ENCODE data around the gene CNKSR2. TPM values are rescaled to one million over a fixed set of nuclear protein-coding genes. Genes with fewer than 3 reads are reported as not detected.

The CNKSR2 gene
- total RNA-seq, 1 donor from 2014 or later, result 7.2 TPM

DNA sequence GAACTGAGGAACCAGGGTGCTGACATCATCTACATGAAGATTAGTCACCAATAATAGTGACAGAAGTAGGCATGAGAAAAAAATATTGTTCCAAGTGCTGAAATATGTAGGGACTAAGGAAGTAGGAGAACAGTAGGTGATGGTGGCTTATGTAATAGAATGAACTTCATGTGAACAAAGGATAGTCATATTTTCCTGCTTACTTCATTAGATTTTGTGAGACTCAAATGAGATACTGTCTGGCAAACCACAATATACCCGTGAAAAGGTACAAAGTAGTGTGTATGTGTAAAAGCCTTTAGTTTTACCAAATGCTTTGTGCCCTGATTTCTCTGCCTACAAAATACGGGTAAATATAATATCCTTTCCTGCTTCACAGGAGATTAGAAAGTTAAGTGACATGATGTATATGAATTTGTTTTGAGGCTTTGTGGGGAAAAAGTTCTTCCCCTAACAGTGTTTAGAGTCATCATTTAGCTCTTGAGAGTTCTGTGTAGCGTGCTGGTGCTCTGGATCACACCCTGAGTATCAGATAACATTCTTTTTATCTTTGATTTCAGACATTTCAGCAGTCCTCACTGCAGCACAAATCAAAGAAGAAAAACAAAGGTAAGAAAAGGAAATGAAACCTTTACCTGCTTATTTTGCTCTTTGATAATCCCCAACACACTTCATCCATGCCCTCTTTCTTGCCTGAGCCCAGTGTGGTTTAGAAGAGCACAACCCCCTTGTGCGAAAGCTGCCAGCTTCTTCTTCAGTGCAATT lies 216.0 kb downstream of the CNKSR2 start:
- no peaks in the 10 kb centered on the region for H3K9me3 ChIP-seq
- H3K36me3 ChIP-seq, result no peaks in the 10 kb centered on the region
- no peaks in the 10 kb centered on the region for H3K27me3 ChIP-seq
- H3K4me3 ChIP-seq, result no peak overlapping the region
- H3K4me1 ChIP-seq, result no peaks in the 10 kb centered on the region
- ATAC-seq (no peak), DNase-seq (no peak)
- H3K27ac ChIP-seq, result no peak overlapping the region
- no peak for TF ChIP-seq CTCF (IDR thresholded peaks at IDR 0.05)
- intact Hi-C loops (cut with DNase I), result no loop called here

GRCh38 chrX:21606002-21606401 lies 231.8 kb downstream of the CNKSR2 start:
- no peak for DNase-seq
- no peaks in the 10 kb centered on the region for H3K36me3 ChIP-seq
- H3K4me1 ChIP-seq, result no peaks in the 10 kb centered on the region
- no peaks in the 10 kb centered on the region for H3K27me3 ChIP-seq
- TF ChIP-seq CTCF (IDR thresholded peaks at IDR 0.05), result no peak
- no peak for ATAC-seq
- H3K9me3 ChIP-seq, result no peaks in the 10 kb centered on the region
- H3K4me3 ChIP-seq, result no peak overlapping the region
- no peak overlapping the region for H3K27ac ChIP-seq
- intact Hi-C loops (cut with DNase I), result no loop called here

DNA sequence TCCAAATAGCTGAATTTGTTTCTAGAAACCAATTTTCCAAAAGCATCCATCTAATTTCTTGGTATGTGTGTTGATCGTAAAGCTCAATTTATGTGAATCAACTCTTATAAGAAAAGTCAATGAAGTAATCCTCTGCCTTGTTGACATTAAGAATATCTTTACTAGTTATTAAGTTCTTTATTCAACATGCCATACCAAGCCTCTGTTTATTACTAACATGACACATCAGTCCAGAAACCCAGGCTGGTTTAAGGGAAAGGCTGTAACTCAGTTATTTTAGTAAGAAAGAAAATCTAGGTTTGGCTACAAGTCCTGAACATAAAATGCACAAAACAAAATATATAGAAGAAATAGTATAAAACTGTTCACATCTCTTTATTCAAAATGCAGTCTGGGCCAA lies 235.9 kb downstream of the CNKSR2 start:
- no peaks in the 10 kb centered on the region for H3K4me1 ChIP-seq

GRCh38 chrX:21612154-21612553 lies 237.9 kb downstream of the CNKSR2 start:
- Histone ChIP-seq H3K4me1 (no peaks in the 10 kb centered on the region), H3K9me3 (no peaks in the 10 kb centered on the region), H3K27ac (no peak overlapping the region), H3K27me3 (no peaks in the 10 kb centered on the region), H3K36me3 (no peaks in the 10 kb centered on the region), H3K4me3 (no peak overlapping the region)
- DNase-seq (no peak), ATAC-seq (no peak)
- intact Hi-C loops (cut with DNase I), result no loop called here
- TF ChIP-seq CTCF (IDR thresholded peaks at IDR 0.05), result no peak

More for the DNA sequence above, 235.9 kb downstream of the CNKSR2 start:
- no peaks in the 10 kb centered on the region for H3K27me3 ChIP-seq
- TF ChIP-seq CTCF (IDR thresholded peaks at IDR 0.05), result no peak
- H3K36me3 ChIP-seq, result no peaks in the 10 kb centered on the region
- ATAC-seq (no peak), DNase-seq (no peak)
- no peaks in the 10 kb centered on the region for H3K9me3 ChIP-seq
- no peak overlapping the region for H3K4me3 ChIP-seq
- no peak overlapping the region for H3K27ac ChIP-seq
- intact Hi-C loops (cut with DNase I), result no loop called here

DNA sequence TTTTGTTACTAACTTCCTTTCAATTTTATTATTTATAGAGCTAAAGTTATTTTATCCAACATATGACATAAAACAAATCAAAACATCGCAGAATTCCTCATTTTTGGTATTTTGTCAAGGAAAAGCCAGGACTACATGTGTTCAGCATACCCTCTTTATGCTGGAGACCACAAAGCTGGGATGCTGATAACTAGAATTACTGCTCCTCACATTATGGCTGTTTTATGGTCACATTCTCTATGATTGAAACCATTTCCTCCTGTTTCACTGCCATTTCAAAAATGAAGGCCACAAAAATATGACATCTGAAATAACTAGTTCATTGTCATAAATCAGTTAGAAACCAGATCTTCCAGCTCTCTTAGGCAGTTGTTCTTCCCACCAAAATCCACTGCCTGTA lies 242.2 kb downstream of the CNKSR2 start:
- Histone ChIP-seq H3K9me3 (no peaks in the 10 kb centered on the region), H3K4me3 (no peak overlapping the region), H3K27me3 (no peaks in the 10 kb centered on the region), H3K27ac (no peak overlapping the region), H3K4me1 (no peaks in the 10 kb centered on the region), H3K36me3 (no peaks in the 10 kb centered on the region)
- no peak for TF ChIP-seq CTCF (IDR thresholded peaks at IDR 0.05)
- DNase-seq (no peak), ATAC-seq (no peak)
- intact Hi-C loops (cut with DNase I), result no loop called here

DNA sequence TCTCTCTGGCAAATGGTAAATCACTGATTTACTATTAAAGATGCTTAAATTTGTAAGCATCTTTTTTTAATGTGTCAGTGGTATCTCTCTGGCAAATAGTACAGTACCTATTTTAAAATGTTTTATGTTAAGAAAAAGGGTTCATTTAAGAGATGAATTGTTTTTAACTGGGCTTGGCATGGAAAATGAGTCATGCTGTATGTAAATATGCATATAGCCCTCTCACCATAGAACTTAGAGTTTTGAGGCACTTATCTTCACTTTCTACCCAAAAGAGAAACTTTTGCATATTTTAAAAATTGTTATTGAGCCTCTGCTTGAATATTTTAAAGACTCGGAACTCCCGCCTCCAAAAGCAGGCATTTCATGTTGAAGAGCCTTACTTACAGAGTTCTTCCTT lies 246.0 kb downstream of the CNKSR2 start:
- H3K4me3 ChIP-seq, result no peak overlapping the region
- H3K36me3 ChIP-seq, result no peaks in the 10 kb centered on the region
- no peak for TF ChIP-seq CTCF (IDR thresholded peaks at IDR 0.05)
- DNase-seq, result no peak
- intact Hi-C loops (cut with DNase I), result no loop called here
- H3K9me3 ChIP-seq, result no peaks in the 10 kb centered on the region
- ATAC-seq, result no peak
- H3K4me1 ChIP-seq, result no peaks in the 10 kb centered on the region
- H3K27me3 ChIP-seq, result no peaks in the 10 kb centered on the region
- H3K27ac ChIP-seq, result no peak overlapping the region
